Measurements from ENCODE around the gene CEP112. TPM values are rescaled to one million over a fixed set of nuclear protein-coding genes. Genes with fewer than 3 reads are reported as not detected.
"Not testable (repeated sequence)": the region's sequence is repeated elsewhere in the genome, so short reads cannot be mapped to it uniquely, and the experiment has no call there.

CEP112 gene
- total RNA-seq, 1 donor from 2014 or later = 24.5 TPM

GRCh38 chr17:66089764-66090163 lies 102.2 kb downstream of the CEP112 start:
- peaks cover 41% of the 10 kb centered on the region for H3K36me3 Mint-ChIP-seq (ENCODE audit: low read depth)
- no peaks in the 10 kb centered on the region for H3K27me3 Mint-ChIP-seq (ENCODE audit: low read depth)
- TF ChIP-seq CTCF (conservative IDR thresholded peaks at IDR 0.05) = no peak
- H3K4me3 Mint-ChIP-seq = no peak overlapping the region
- no peak for DNase-seq (ENCODE audit: low read depth, low spot score)
- H3K4me1 Mint-ChIP-seq = no peaks in the 10 kb centered on the region
- no peak overlapping the region for H3K27ac Mint-ChIP-seq (ENCODE audit: unreplicated experiment)
- H3K9me3 Mint-ChIP-seq = peaks cover 13% of the 10 kb centered on the region

- Mint-ChIP-seq H3K4me1 (no peaks in the 10 kb centered on the region), H3K27me3 (ENCODE audit: low read depth) (no peaks in the 10 kb centered on the region), H3K36me3 (ENCODE audit: low read depth) (peaks cover 35% of the 10 kb centered on the region), H3K4me3 (no peak overlapping the region), H3K27ac (ENCODE audit: unreplicated experiment) (no peak overlapping the region), H3K9me3 (peaks cover 19% of the 10 kb centered on the region)
- DNase-seq (ENCODE audit: low read depth, low spot score) = no peak
- TF ChIP-seq CTCF (conservative IDR thresholded peaks at IDR 0.05) = no peak
Measured at GRCh38 chr17:66088173-66088572, 103.8 kb downstream of the CEP112 start.

- Mint-ChIP-seq H3K9me3 (peaks cover 18% of the 10 kb centered on the region), H3K36me3 (ENCODE audit: low read depth) (peaks cover 34% of the 10 kb centered on the region), H3K27ac (ENCODE audit: unreplicated experiment) (no peak overlapping the region), H3K4me3 (no peak overlapping the region), H3K4me1 (no peaks in the 10 kb centered on the region), H3K27me3 (ENCODE audit: low read depth) (no peaks in the 10 kb centered on the region)
- DNase-seq (ENCODE audit: low read depth, low spot score) = no peak
- TF ChIP-seq CTCF (conservative IDR thresholded peaks at IDR 0.05) = no peak
Measured at GRCh38 chr17:66087073-66087472, 104.9 kb downstream of the CEP112 start.

GRCh38 chr17:66085221-66085620 lies 106.7 kb downstream of the CEP112 start:
- H3K36me3 Mint-ChIP-seq (ENCODE audit: low read depth) = peaks cover 33% of the 10 kb centered on the region
- H3K27me3 Mint-ChIP-seq (ENCODE audit: low read depth) = no peaks in the 10 kb centered on the region
- no peak overlapping the region for H3K4me3 Mint-ChIP-seq
- H3K9me3 Mint-ChIP-seq = peaks cover 20% of the 10 kb centered on the region
- no peak overlapping the region for H3K27ac Mint-ChIP-seq (ENCODE audit: unreplicated experiment)
- TF ChIP-seq CTCF (conservative IDR thresholded peaks at IDR 0.05) = no peak
- DNase-seq (ENCODE audit: low read depth, low spot score) = no peak
- no peaks in the 10 kb centered on the region for H3K4me1 Mint-ChIP-seq

GRCh38 chr17:66080670-66081069 lies 111.3 kb downstream of the CEP112 start:
- peaks cover 38% of the 10 kb centered on the region for H3K36me3 Mint-ChIP-seq (ENCODE audit: low read depth)
- not testable (repeated sequence) for H3K27me3 Mint-ChIP-seq (ENCODE audit: low read depth); DNase-seq (ENCODE audit: low read depth, low spot score); H3K4me3 Mint-ChIP-seq; H3K27ac Mint-ChIP-seq (ENCODE audit: unreplicated experiment); H3K4me1 Mint-ChIP-seq
- H3K9me3 Mint-ChIP-seq = peaks cover 11% of the 10 kb centered on the region

- no peaks in the 10 kb centered on the region for H3K27me3 Mint-ChIP-seq (ENCODE audit: low read depth)
- TF ChIP-seq CTCF (conservative IDR thresholded peaks at IDR 0.05) = no peak
- no peak overlapping the region for H3K27ac Mint-ChIP-seq (ENCODE audit: unreplicated experiment)
- no peak overlapping the region for H3K4me3 Mint-ChIP-seq
- H3K4me1 Mint-ChIP-seq = no peaks in the 10 kb centered on the region
- no peak for DNase-seq (ENCODE audit: low read depth, low spot score)
- peaks cover 4% of the 10 kb centered on the region for H3K9me3 Mint-ChIP-seq
- peaks cover 25% of the 10 kb centered on the region for H3K36me3 Mint-ChIP-seq (ENCODE audit: low read depth)
Measured at GRCh38 chr17:66076546-66077190, 115.3 kb downstream of the CEP112 start.

Data from neural crest cell (in vitro differentiated cells).